ENCODE data around the gene NACAD.

NACAD gene

DNA sequence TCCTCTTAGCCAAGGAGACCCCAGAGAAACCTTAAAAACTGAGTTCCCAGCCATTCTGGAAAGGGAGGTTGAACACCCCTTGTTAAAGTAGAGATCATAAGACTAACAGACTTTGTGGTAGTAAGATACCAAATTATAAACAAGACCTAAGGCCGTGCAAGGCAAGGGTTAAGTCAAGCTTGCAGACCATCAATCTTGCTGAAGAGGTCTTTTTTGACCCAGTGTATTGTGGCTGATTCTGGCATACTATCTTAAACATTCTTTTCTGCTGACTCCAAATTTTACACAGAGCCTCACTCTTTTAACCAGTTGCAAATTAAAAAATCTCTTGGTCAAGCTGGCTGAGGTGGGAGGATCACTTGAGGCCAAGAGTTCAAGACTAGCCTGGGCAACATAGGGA, 23.9 kb upstream of the NACAD start:
- no peak for DNase-seq

DNA sequence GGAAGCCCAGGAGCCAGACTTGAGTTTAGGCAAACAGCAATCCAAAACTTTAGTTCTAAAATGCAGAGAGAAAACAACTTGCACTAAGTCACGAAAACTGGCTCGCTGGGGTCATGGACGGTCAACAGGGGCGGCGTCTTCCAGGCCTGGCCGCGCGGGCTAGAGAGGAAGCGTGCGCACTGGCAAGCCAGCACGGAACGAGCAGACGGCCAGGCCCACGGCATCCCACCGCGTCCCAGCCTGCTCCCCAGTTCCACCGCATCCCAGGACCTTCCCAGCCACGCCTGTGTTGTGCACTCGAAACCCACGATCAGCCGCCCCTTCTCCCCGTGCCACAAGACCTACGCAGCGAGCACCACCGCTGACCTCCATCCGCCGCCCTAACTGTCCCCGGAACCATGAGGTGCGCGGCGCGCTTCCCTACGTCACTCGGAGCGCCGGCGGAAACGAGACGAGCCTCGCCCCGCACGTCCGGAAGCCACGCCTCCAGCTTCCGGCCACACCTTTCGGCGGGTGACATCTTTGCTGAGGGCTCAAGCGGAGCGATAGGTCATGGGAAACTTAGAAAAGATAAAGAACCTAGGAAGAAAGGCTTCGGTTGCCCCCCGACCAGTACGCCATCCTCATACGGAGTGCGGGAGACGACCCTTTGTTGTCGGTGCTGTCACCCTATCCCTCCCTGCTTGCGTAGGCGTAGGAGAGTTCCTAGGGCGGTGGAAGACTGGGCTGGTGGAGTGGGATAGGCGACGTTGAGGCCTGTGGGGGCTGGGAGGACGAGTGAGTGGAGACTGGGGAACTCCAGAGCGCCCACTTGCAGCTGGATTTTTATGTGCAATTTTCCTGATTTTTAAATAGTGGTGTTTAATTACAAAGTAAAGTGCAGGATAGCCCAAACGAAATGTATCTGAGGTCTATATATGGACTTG, 22.8 kb upstream of the NACAD start, which contains the start of gene TBRG4:
TBRG4 (minus strand) TSS at position 400 of the 926 bp plus-strand sequence. CDS start 2,460 bp downstream, outside the sequence.
- DNase-seq = peak; percentile 76

DNA sequence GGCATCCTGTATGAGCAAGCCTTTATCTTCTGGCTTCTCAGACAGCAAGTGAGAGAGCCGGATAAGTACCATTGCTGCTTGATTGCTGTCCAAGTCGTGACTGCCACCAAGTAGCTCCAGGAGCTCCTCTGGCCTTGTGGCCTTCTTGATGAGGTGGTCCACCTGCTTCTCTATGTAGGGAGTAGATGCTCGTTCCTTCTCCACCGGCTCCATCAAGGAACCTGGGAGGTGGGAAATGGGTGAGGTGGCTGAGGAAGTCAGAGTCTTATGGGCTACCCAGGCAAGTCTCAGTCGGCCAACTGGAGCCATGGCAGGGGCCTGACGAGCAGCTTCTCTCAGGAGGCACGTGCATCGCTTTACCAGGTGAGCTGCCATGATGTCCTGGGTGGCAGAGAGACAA, 20.1 kb upstream of the NACAD start:
- DNase-seq = no peak

DNA sequence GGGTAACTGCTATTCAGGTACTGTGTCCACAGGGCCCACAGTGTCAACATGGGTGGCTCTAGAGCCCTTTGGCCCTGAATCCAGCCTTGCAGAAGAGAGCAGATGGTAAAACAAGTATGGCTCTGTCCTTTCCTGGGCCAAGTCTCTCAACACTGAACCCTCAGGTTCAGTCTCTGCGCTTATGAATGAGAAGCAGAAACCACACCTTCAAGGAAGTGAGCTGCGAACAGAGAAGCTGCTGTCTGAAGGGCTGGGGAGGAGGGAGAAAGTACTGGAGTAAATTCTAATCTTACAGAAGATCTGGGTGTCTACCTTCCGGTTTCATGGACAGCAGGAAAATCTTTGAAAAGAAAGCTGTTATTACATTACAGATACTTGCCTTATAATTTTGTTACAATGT, 18.6 kb upstream of the NACAD start:
- no peak for DNase-seq

DNA sequence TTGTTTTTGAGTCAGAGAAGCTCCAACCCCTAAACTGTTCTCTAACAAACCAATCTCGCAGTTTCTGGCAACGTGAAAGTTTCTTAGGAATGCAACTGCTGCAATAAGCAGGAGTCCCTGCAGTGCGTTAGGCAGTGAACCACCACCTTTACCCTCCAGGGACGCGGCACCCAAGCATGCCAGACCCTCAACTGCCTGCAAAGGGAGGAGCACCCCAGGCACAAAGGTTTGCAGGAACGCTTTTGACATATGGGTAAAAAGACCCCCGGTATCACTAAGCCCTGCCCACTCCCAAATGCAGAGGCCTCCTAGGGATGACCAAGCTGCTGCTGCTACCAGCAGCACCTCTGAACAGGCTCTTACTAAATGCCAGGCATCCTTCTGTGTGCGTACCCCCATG, 18.1 kb upstream of the NACAD start:
- no peak for DNase-seq

DNA sequence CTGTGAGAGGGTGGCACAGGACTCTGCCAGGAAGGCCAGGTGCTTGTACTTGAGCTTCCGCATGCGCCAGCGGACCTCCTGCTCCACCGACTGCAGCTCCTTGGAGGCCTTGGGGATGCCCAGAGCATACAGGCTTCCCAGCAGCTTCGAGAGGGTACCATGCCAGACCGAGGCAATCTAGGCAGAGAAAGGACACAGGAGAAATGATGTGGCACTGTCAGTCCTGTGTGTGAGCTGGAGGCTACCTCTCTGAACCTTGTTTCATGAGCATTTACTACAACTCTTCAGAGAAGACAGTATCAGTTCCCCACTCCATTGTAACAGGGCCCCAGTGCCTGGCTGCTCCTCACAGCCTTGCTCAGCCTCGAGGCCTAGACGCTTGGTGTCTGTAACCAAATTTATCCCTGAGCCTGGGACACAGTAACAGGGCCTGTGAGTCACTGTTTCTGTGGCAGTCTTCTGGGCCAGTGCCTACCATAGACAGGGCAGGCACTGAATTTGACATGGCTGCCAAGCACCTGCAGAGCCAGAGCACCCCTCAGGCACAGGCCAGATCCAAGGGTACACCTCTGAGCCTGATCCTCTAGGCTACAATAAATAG, 16.9 kb upstream of the NACAD start:
- DNase-seq = no peak

DNA sequence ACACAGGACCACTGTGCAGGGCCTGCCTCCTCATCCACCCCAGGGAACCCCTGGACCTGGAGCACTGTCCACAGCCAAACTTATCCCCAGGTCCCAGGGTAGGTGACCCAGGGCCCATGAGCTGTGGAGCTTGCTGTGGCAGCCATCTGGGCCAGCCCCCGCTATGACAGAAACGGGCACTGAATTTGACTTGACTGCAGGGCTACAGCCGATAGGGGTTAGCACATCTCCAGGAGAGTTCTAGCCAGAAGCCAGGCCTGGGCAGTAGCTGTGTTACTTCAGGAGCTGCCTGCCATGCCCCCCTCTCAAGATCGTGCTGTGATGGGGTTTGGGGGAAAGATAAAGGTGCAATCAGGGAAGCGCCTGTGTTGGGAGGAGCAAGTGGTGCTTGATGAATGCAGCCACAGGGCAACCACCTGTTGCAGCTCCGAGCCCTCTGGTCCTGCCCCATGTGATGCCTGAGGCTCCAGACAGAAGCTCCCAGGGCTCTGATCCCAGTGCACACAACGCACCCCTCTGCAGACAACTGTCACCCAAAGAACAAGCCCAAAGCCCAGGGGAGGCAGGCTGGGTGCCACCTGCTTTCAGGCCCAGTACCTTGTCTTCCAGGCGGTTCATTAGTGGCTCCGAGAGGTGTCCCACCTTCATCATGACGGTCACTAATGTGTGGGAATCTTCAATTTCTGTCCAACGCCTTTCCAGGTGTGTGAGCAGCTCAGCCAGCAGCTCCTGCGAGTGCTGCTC, 16.2 kb upstream of the NACAD start:
- no peak for DNase-seq

DNA sequence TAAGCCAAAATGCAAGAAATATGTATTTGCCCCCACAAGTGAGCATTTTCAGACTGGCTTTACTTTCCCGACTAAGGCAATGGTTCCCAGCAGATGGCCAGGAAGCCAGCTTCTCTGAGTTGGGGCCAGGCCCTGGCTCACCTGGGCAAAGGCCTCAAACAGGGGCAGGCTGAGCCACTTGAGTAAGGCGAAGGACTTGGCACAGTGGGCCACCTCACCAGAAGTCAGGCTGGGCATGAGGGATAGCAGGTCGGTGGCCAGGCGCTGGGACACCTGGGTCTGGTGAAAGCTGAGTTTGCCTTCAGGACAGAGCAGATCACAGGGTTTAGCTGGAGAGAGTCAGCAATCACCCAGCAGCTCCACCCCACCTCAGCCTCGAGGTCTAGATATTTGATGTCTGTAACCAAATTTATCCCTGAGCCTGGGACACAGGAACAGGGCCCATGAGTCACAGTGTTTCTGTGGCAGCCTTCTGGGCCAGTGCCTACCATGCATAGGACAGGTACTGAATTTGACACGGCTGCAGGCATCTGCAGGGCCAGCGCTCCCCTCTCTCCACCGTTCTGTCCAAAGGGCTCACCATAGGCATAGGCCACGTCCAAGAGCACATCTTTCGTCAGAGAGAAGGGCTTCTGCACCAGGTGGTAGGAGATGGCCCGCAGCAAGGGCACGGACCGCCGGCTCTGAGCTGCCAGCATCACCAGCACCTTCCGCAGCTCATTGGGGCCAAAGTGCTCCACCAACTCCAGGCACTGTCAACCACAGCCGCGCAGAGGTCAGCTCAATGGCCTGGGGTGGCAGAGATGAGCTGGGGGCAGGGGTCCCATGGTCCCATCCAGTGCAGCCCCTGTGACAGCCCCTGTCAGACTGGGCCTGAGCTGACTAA, 15.4 kb upstream of the NACAD start:
- DNase-seq = no peak

DNA sequence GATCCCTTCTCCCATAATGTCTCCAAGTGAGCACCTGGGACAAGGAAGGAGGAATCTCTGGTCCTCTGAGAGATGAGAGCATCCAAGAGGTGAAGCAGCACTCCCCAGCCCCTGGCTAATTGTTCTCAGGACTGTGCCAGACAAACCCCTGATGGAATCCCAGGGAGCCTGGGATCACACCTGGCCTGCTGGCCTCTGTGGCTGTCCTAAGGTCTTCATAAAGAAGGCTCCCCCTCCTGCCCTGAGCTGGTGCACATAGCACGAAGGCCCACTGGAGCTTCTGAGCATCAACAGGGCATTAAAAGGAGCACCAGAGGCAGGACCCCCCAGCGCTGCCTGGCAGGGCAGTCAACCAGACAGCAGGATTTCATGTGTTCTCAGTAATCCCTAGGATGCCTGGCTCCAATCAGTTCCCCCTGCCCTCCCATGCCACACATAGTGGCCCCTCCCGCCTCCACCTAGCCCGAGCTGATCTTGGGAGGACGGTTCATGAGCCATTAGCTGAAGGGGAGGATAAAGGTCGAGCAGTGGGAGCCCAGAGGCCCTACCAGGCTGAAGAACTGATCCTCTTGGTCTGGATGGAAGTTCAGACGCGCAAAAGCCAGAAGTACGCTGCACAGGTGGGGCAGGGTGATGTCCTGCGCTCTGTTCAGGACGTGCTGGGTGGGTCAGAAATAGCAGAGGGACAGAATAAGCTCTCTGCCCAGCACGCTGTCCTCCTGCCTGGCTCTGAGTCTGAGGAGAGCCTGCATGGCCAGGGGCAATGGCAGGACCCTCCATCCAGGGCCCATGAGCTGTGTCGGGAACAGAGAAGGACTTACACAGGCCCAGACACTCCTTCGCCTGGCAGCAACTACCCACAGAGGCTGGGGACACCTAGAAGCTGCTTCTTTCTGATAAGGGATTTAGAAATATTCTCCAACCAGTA, 14.3 kb upstream of the NACAD start:
- DNase-seq = no peak

DNA sequence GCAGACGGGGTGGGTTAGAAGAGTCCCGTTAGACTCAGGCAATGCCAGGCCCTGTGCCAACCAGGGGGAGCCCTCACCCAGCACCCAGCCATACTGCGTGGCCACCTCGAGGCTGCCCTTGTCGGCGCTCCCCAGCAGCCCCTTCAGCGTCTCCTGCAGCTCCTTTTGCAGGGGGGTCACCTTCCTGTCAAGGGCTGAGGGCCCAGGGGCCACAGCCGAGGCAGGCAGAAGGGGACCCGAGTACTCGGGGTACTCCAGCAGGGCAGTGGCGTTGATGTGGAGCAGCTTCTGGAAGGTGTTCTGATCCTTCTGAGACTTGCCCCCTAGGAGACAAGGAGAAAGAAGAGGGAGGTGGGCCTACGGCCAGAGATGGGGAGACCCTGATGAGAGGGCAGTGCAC, 13.0 kb upstream of the NACAD start:
- DNase-seq = no peak

DNA sequence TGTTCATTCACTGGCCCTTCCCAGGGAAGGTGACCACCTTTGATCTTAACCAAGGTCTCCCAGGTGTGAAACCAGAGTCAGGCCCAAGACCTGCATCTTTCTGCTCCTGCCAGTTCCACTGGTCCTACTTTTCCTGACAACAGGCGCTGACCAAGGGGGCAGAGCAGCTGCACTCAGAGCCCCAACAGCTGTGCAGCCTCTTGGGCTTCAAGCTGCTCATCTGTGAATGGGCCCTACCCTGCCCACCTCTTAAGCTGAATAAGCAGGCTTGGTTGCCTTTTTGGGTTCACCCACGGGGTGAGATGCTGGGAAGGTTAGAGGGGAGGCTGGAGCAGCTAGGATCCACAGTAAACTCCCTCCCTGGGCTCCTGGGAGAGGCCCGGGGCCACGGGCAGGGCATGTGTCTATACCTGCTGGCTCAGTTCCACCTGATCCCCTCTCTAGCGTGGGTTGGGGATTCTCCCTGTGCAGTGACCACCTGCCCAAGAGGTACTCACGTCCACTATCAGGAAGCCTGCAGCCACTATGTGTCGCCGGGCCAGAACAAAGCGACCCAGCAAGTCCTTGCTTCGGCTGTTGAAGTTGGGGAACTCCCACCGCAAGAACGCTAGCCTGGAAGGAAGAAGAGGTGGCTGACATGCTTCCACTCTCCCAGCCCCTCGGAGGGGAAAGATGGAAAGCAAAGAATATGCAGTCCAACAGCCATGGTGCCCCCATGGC, 12.2 kb upstream of the NACAD start:
- no peak for DNase-seq

DNA sequence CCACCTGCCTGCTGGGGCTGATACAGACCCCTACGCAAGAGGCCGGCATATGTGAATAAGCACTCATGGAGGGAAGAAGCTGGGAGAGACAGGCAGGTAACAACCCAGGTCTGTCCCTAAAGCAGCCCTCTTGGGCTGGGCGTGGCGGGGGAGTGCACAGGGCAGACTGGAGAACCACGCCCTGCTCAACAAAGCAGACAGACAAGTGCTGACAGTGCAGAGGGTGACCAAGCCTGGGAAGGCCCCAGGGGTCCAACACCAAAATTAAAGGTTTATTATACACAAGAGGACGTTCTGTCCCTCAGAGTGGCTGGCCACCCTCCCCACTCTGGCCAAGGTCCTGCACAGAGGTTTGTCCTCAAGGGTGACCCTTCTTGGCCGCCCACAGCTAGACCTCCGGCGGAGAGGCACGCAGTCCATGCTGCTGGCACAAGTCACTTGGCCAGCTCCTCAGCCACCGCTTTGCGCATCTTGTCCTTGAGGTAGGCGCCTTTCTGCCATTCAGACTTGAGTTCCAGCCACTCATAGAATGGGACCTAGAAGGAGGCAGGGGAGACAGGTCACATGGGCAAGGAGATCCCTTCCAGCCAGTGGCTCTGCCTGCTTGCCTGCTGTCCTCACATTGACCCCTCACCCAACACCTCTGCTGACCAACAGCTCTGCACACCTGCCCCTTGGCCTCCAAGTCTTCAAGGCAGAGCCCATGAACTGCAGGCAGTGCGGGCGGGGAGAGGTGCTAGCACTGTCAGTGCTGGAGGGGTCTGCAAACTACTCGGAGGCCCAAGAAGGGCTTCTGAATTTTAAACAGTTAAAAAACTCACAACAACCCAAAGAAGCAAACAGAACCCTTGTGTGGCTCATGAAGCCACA, 11.4 kb upstream of the NACAD start:
- DNase-seq = no peak

DNA sequence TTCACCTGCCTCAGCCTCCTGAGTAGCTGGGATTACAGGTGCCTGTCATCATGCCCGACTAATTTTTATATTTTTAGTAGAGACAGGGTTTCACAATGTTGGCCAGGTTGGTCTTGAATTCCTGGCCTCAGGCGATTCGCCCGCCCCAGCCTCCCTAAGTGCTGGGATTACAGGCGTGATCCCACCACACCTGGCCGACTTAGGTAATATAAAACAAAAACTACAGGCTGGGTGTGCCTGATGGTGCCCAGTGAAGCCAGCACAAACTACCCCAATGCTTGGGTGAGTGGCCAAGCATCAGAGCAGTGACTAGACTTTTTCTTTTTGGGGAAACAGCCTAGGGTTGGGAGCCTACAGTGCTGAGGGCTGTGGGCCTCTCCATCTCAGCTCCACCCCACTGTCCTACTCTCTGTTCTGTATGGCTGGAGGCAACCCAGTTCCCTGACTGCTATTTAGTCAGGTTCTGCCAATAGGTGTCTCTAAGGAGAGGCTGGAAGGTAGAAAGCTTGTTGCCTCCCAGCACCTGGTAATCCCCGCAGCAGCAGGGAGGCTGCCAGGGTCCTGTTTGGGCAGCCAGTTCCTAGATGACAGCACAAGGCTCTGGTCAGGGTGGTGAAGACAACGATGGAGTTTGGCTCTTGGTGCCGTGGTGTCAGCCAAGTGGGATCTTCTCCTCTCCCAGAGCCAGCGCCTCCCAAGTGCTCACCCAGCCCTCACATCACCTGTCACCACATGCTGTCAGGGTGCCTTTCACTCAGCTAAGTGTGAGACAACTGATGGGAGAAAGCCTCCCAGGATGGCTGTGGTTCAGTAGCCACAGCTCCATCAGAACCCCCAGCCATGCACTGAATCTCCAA, 10.4 kb upstream of the NACAD start:
- DNase-seq = no peak

DNA sequence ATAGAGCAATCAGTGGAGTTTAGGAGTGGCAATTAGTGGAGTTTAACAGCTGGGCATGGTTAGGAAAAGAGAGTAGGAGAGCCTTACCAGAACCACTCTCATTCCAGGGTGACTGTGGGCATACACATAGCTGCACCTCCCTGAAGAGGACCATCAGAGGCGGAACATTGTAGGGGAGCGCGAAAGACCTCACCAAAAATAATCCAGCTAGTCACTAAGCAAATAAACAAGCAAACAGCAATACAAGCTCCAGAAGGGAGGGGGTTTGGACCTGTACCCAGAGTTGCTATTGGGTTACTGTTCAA, 4.1 kb upstream of the NACAD start:
- DNase-seq = no peak

DNA sequence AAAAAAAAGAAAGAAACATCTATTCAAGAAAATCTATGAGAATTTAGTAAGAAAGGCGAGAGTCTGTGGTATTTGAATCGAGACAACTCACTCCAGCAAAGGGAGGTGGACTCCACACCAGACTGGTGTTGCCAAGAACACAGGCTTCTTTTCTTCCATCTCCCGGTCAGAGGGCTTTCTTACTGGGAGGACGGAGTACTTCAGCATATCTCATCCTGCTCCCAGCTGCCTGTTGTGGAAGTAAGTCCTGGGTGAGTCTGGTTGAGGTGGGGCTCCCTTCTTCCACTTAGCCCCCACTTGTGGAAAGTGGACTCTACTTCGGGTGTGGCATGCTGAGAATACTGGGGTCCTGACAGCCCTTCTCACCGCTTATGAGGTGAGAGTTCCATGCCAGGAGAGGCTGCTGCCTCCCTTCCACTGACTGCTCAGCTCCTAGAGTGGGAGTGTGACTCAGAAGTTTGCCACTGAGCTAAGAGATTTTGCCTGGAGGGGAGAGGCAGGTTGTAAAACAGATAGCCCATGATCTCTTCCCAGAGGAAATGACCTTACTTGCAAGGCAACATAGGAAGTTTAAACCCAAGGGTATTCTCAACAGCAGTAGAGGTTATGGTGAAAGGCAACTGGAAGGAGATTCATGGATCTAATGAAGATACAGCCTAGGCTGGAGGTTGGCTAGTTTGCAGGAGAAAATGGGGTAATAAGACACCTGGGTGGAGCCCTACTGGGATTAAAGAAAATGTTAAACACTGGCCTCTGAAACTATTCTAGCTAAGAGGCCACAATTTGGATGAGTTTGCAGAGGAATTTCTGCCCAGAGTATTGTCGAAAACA, 3.5 kb upstream of the NACAD start:
- no peak for DNase-seq

DNA sequence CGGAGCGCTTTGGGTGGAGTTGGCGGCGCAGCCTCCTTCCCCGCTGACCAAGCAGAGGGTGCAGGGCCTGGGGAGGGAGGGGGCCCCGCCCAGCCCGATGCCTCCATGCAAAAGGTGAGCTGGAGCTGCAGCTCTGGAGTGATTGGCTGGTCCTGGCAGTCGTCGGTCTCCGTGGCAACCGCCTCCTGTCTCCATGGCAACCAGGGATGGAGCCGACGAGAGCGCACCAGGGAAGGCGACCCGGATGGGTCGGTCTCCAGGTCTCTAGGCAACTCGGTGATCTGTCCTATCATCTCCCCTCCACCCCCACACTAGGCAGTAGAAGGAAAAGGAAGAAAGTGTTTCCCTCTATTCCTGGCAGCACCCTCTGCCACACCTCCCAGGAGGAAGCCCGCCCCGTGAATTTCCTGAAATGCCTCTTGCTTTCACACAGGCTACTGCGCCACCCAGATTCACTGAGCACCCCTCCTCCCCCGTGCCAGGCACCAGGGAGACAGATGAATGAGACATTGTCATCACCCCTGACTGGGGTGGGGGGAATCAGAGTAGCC, 647 bp upstream of the NACAD start:
- peak; percentile 93 for DNase-seq

DNA sequence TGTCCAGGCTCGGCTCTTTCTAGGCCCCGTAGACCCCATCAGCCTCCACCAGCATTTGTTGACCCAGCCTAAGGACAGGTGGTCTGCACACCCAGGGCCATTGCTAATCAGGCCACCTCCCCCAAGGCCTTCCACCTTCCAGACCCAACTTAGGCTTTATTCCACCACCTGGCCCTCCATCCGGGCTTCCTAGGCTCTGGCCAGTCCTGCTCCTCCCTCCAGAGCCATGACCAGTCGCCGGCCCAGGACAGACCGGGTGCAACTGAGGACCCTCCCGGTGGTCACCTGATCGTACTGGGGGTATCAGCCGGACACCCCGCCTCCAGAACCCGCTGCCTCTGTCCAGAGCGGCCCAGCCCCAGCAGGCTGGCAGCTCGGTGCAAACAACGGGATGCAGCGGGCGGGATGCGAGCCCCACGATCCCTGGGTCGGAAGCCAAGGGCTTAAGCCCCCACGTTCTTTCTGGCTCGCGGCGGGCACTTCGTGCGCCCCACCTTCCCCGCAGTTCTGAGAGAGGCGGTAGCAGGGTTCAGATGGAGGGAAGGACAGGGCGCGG, 545 bp downstream of the NACAD start:
- no peak for DNase-seq

Measured in NCI-H748 treated with DMSO at 0.1 percent for 48 hours (cell line).